ENCODE measurements around the gene HKDC1. TPM values are rescaled to one million over a fixed set of nuclear protein-coding genes. Genes with fewer than 3 reads are reported as not detected.

Gene HKDC1, protein sequence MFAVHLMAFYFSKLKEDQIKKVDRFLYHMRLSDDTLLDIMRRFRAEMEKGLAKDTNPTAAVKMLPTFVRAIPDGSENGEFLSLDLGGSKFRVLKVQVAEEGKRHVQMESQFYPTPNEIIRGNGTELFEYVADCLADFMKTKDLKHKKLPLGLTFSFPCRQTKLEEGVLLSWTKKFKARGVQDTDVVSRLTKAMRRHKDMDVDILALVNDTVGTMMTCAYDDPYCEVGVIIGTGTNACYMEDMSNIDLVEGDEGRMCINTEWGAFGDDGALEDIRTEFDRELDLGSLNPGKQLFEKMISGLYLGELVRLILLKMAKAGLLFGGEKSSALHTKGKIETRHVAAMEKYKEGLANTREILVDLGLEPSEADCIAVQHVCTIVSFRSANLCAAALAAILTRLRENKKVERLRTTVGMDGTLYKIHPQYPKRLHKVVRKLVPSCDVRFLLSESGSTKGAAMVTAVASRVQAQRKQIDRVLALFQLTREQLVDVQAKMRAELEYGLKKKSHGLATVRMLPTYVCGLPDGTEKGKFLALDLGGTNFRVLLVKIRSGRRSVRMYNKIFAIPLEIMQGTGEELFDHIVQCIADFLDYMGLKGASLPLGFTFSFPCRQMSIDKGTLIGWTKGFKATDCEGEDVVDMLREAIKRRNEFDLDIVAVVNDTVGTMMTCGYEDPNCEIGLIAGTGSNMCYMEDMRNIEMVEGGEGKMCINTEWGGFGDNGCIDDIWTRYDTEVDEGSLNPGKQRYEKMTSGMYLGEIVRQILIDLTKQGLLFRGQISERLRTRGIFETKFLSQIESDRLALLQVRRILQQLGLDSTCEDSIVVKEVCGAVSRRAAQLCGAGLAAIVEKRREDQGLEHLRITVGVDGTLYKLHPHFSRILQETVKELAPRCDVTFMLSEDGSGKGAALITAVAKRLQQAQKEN
- total RNA-seq: under 0.01 and 0.77 TPM in 2 replicates

DNA sequence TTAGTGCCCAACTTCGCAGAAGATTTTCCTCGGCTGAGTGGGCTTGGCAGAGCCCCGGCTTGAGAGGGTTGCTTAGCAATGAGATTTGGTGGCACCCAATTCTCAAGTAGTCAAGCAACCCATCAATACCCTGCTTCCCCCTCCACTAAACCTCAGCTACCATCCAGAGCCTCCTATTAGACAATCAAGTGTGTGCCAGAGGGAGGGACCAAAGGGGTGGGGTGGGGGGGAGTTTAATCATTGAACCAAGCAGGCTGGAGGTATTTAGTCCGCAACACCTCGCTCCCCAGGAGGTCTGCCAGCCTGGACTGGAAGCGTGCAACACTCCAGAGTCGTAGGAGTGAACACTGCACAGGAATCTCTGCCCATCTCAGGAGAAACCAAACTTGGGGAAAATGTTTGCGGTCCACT, at the start of gene HKDC1:
HKDC1 (plus strand) TSS at position 292 of the 411 bp plus-strand sequence; CDS start at position 396, 104 bp downstream.

DNA sequence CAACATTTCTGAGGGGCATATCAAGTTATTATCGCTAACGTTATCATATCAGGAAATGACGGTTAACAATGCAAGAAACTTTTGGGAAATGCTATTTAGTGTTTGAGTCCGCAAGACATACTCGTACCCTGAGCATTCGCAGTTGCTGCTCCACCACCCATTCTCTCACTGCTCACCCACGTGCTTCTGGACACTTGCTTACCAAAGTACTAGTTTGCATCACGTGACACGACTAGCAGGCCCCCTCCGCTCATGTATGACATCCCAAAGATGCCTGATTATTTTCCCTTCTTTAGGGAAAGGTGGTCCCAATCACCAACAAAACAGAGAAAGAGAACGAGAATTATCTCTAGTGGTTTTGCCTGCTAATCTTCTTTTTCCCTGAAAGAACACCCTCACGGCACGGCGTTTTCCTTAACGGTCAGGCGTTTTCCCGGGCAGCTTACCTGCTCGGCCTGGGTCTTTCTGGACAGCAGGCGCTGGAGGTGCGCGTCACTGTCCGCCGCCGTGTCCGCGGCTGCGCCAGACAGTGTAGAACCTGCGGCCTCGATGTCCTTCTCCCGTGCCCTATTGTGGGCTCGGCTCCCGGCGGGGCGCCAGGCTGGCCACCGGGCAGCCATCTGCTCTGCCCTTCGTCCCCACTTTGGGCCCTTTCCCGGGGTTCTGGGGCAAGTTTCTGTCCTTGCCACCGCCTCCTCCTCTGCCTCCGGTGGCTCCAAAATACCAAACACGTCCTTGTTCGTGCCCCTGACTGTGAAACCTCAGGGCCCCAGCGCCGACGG, 40.2 kb upstream of the HKDC1 start, which contains the start of gene SUPV3L1:
SUPV3L1 (plus strand) TSS at position 492 of the 782 bp plus-strand sequence; CDS start at position 550, 58 bp downstream.

DNA sequence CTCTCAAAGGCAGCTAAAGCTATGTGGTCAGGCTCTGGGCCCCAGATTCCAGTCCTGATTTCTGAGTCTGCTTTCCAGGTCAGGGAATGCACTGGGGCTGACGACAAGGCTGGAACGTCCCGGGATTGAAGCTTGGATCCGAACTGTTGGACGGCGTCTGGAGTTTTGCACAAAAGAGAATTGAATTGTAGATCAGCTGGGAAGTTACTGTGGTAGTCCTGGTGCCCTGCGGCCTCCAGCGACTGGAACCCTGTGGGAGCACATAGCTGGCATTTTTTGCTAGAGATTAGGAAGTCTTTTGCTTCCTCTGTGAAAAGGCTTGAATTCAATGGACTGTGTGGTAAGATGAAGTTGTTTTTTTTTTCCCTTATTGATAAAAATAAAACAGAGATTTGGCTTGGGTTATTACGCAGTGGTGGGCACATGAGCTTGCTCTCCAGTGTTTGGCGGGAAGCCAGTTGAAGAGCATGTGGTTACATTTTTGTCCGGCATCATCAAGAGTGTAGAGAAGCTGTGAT, 58.4 kb downstream of the HKDC1 start, which contains the start of gene HK1:
HK1 (plus strand) TSS at position 51 of the 518 bp plus-strand sequence.

Other genes starting within 250 kb of the HKDC1 start
- 15.0 and 21.6 TPM in 2 replicates for gene KIFBP, start 231.5 kb upstream of the HKDC1 start, total RNA-seq
- gene SRGN, start 132.2 kb upstream of the HKDC1 start, total RNA-seq: 47.3 and 81.2 TPM in 2 replicates
- 12.4 and 33.6 TPM in 2 replicates for gene VPS26A, start 96.2 kb upstream of the HKDC1 start, total RNA-seq
- gene SUPV3L1, start 40.1 kb upstream of the HKDC1 start, total RNA-seq: 23.2 and 29.6 TPM in 2 replicates
- 93.5 and 113 TPM in 2 replicates for gene HK1, start 58.2 kb downstream of the HKDC1 start, total RNA-seq
- gene TACR2, start 196.6 kb downstream of the HKDC1 start, total RNA-seq: under 0.01 TPM in 1 of 2 replicates, not detected in the other
- 2.1 TPM in 1 of 2 replicates, not detected in the other for gene TSPAN15, start 231.1 kb downstream of the HKDC1 start, total RNA-seq